IPS DF 19.7 (cell line): ENCODE results near the gene IFI27L2.

Experiments
- DNase-seq: peaks from one replicate; pipeline ENCODE4 v3.0.0-alpha.2; 2013; ENCODE audit warnings: low read depth, low spot score

The IFI27L2 gene

GRCh38 chr14:94123296-94123695 lies 6.1 kb downstream of the IFI27L2 start:
- no peak for DNase-seq

GRCh38 chr14:94122438-94122837 lies 7.0 kb downstream of the IFI27L2 start:
- no peak for DNase-seq

- no peak for DNase-seq
Measured at GRCh38 chr14:94121485-94121884, 7.9 kb downstream of the IFI27L2 start.

- DNase-seq = no peak
Measured at GRCh38 chr14:94120667-94121340, 8.6 kb downstream of the IFI27L2 start.

GRCh38 chr14:94119071-94119470 lies 10.3 kb downstream of the IFI27L2 start:
- no peak for DNase-seq

GRCh38 chr14:94117856-94118255 lies 11.5 kb downstream of the IFI27L2 start:
- no peak for DNase-seq

- no peak for DNase-seq
Measured at GRCh38 chr14:94116701-94117100, 12.7 kb downstream of the IFI27L2 start.

GRCh38 chr14:94115631-94116030 lies 13.8 kb downstream of the IFI27L2 start:
- no peak for DNase-seq

GRCh38 chr14:94115058-94115591 lies 14.3 kb downstream of the IFI27L2 start:
- no peak for DNase-seq

GRCh38 chr14:94114589-94115057 lies 14.8 kb downstream of the IFI27L2 start:
- DNase-seq = no peak

GRCh38 chr14:94113908-94114588 lies 15.4 kb downstream of the IFI27L2 start:
- no peak for DNase-seq

GRCh38 chr14:94113490-94113889 lies 15.9 kb downstream of the IFI27L2 start:
- DNase-seq = no peak

- DNase-seq = no peak
Measured at GRCh38 chr14:94113073-94113472, 16.3 kb downstream of the IFI27L2 start.

- DNase-seq = no peak
Measured at GRCh38 chr14:94112513-94113063, 16.8 kb downstream of the IFI27L2 start.

GRCh38 chr14:94111276-94112095 lies 17.9 kb downstream of the IFI27L2 start:
- DNase-seq = no peak

GRCh38 chr14:94110552-94111181 lies 18.7 kb downstream of the IFI27L2 start, which contains the start of gene IFI27:
IFI27 (plus strand) TSS chr14:94110736.
- DNase-seq = no peak

GRCh38 chr14:94109915-94110250 lies 19.5 kb downstream of the IFI27L2 start:
- DNase-seq = no peak

- no peak for DNase-seq
Measured at GRCh38 chr14:94104731-94105130, 24.7 kb downstream of the IFI27L2 start.

GRCh38 chr14:94103554-94104150 lies 25.8 kb downstream of the IFI27L2 start:
- DNase-seq = no peak

- DNase-seq = no peak
Measured at GRCh38 chr14:94102768-94103482, 26.5 kb downstream of the IFI27L2 start.
